ENCODE measurements around the gene ROMO1.

DNA sequence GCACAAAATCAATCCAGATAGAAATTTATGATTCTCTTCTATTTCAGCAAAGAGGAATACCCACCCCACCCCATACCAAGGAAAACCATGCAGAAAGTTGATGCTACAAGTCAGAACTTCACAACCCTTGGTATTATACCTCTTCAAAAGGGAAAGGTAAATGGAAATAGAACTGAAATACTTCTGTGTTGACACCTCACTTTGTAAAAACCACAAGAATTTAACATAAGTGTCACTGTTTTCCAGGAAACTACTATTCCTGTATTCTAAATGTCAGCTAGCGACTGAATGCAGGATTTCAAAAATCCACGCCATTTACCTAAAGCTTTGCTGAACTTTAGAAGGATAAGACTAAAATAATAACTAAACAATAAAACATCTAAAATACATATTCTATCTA, 38.2 kb upstream of the ROMO1 start:
- TF ChIP-seq, protein P1, sequence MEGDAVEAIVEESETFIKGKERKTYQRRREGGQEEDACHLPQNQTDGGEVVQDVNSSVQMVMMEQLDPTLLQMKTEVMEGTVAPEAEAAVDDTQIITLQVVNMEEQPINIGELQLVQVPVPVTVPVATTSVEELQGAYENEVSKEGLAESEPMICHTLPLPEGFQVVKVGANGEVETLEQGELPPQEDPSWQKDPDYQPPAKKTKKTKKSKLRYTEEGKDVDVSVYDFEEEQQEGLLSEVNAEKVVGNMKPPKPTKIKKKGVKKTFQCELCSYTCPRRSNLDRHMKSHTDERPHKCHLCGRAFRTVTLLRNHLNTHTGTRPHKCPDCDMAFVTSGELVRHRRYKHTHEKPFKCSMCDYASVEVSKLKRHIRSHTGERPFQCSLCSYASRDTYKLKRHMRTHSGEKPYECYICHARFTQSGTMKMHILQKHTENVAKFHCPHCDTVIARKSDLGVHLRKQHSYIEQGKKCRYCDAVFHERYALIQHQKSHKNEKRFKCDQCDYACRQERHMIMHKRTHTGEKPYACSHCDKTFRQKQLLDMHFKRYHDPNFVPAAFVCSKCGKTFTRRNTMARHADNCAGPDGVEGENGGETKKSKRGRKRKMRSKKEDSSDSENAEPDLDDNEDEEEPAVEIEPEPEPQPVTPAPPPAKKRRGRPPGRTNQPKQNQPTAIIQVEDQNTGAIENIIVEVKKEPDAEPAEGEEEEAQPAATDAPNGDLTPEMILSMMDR (conservative IDR thresholded peaks at IDR 0.05; ENCODE audit: low read depth in 2 of 2), result no peak
- TF ChIP-seq, protein P2, sequence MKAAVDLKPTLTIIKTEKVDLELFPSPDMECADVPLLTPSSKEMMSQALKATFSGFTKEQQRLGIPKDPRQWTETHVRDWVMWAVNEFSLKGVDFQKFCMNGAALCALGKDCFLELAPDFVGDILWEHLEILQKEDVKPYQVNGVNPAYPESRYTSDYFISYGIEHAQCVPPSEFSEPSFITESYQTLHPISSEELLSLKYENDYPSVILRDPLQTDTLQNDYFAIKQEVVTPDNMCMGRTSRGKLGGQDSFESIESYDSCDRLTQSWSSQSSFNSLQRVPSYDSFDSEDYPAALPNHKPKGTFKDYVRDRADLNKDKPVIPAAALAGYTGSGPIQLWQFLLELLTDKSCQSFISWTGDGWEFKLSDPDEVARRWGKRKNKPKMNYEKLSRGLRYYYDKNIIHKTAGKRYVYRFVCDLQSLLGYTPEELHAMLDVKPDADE (IDR thresholded peaks at IDR 0.05), result no peak
- TF ChIP-seq EZH2 (IDR thresholded peaks at IDR 0.05; ENCODE audit: low read depth, unreplicated experiment), result no peak

Data from GM23338 (cell line).